Measurements from ENCODE around the gene UNCX. TPM values are rescaled to one million over a fixed set of nuclear protein-coding genes. Genes with fewer than 3 reads are reported as not detected.

UNCX gene
- polyA plus RNA-seq, 1 donor (not counting 4 experiments of a cell fraction or from before 2014, with no cell fraction given) = not detected

- no peak overlapping the region for H3K4me3 ChIP-seq (ENCODE audit: control insufficient read depth in 2 of 3, extremely low read depth in 1 of 3, insufficient read depth in 2 of 3, low read depth in 1 of 3, low read length in 3 of 3)
- no peaks in the 10 kb centered on the region for H3K79me2 ChIP-seq (ENCODE audit: control insufficient read depth, insufficient read depth, low read length)
- no peak for DNase-seq (ENCODE audit: low read depth, low spot score)
- H4K20me1 ChIP-seq (ENCODE audit: control insufficient read depth, extremely low read depth, insufficient read depth, low read length) = peaks cover 2% of the 10 kb centered on the region
- H3K27me3 ChIP-seq (ENCODE audit: control insufficient read depth, extremely low read depth, insufficient read depth, low read length) = peaks cover 78% of the 10 kb centered on the region
- H3K9ac ChIP-seq (ENCODE audit: control insufficient read depth, extremely low read depth, insufficient read depth, low read length) = no peak overlapping the region
- no peak overlapping the region for H3K27ac ChIP-seq (ENCODE audit: control insufficient read depth, insufficient read depth, low read length)
- no peak for FAIRE-seq
- H3K4me2 ChIP-seq (ENCODE audit: control insufficient read depth, extremely low read depth, insufficient read depth, low read depth, low read length) = no peak overlapping the region
- no peaks in the 10 kb centered on the region for H3K9me3 ChIP-seq (ENCODE audit: control insufficient read depth, low read depth, low read length)
- no peaks in the 10 kb centered on the region for H3K36me3 ChIP-seq (ENCODE audit: control insufficient read depth in 2 of 2, extremely low read depth in 1 of 2, insufficient read depth in 2 of 2, low read length in 2 of 2)
- H3K4me1 ChIP-seq (ENCODE audit: control insufficient read depth, extremely low read depth, insufficient read depth, low read length) = no peaks in the 10 kb centered on the region
- no peak overlapping the region for H2AFZ ChIP-seq (ENCODE audit: control insufficient read depth, low read length)
- dilution Hi-C loops (cut with MboI; ENCODE audit: extremely low pct_ligation_motif_present, low sequenced_read_pairs) = no loop called here
- H3K9me1 ChIP-seq (ENCODE audit: control insufficient read depth, extremely low read depth, insufficient read depth, low read length) = no peaks in the 10 kb centered on the region
- no peak for TF ChIP-seq CTCF (optimal IDR thresholded peaks at IDR 0.05 in 1 of 3, IDR thresholded peaks at IDR 0.05 in 1 of 3, conservative IDR thresholded peaks at IDR 0.05 in 1 of 3; ENCODE audit: extremely low read depth in 1 of 3, insufficient read depth in 2 of 3, low read length in 3 of 3)
- TF ChIP-seq EZH2 (IDR thresholded peaks at IDR 0.05; ENCODE audit: low read length) = peak; percentile 94
Measured at GRCh38 chr7:1234049-1234880, 1.6 kb downstream of the UNCX start.

- H3K79me2 ChIP-seq (ENCODE audit: control insufficient read depth, insufficient read depth, low read length) = no peaks in the 10 kb centered on the region
- H3K27me3 ChIP-seq (ENCODE audit: control insufficient read depth, extremely low read depth, insufficient read depth, low read length) = peaks cover 81% of the 10 kb centered on the region
- no peaks in the 10 kb centered on the region for H3K9me3 ChIP-seq (ENCODE audit: control insufficient read depth, low read depth, low read length)
- no peaks in the 10 kb centered on the region for H3K36me3 ChIP-seq (ENCODE audit: control insufficient read depth in 2 of 2, extremely low read depth in 1 of 2, insufficient read depth in 2 of 2, low read length in 2 of 2)
- TF ChIP-seq EZH2 (IDR thresholded peaks at IDR 0.05; ENCODE audit: low read length) (no peak), CTCF (optimal IDR thresholded peaks at IDR 0.05 in 1 of 3, IDR thresholded peaks at IDR 0.05 in 1 of 3, conservative IDR thresholded peaks at IDR 0.05 in 1 of 3; ENCODE audit: extremely low read depth in 1 of 3, insufficient read depth in 2 of 3, low read length in 3 of 3) (no peak)
- H3K9me1 ChIP-seq (ENCODE audit: control insufficient read depth, extremely low read depth, insufficient read depth, low read length) = no peaks in the 10 kb centered on the region
- H3K4me3 ChIP-seq (ENCODE audit: control insufficient read depth in 2 of 3, extremely low read depth in 1 of 3, insufficient read depth in 2 of 3, low read depth in 1 of 3, low read length in 3 of 3) = no peak overlapping the region
- H3K4me2 ChIP-seq (ENCODE audit: control insufficient read depth, extremely low read depth, insufficient read depth, low read depth, low read length) = no peak overlapping the region
- H2AFZ ChIP-seq (ENCODE audit: control insufficient read depth, low read length) = no peak overlapping the region
- FAIRE-seq (no peak), DNase-seq (ENCODE audit: low read depth, low spot score) (no peak)
- dilution Hi-C loops (cut with MboI; ENCODE audit: extremely low pct_ligation_motif_present, low sequenced_read_pairs) = no loop called here
- H3K9ac ChIP-seq (ENCODE audit: control insufficient read depth, extremely low read depth, insufficient read depth, low read length) = no peak overlapping the region
- no peak overlapping the region for H3K27ac ChIP-seq (ENCODE audit: control insufficient read depth, insufficient read depth, low read length)
- H4K20me1 ChIP-seq (ENCODE audit: control insufficient read depth, extremely low read depth, insufficient read depth, low read length) = peaks cover 4% of the 10 kb centered on the region
- H3K4me1 ChIP-seq (ENCODE audit: control insufficient read depth, extremely low read depth, insufficient read depth, low read length) = no peaks in the 10 kb centered on the region
Measured at GRCh38 chr7:1234881-1235500, 2.3 kb downstream of the UNCX start.

Data from keratinocyte (primary cell).